AG04449 (cell line): Measurements from ENCODE around the gene CREG2.

Source experiments
- CTCF ChIA-PET: fragments of 350-600 bp; formaldehyde crosslinking; extraction: SDS; loops from one replicate; lab custom pipeline; 2021; ENCODE audit warnings: antibody characterized with exemption; lab: Yijun Ruan, JAX
- POLR2A ChIA-PET: fragments of 400-600, 350-600 bp; formaldehyde crosslinking; extraction: SDS; loops from one replicate; lab custom pipeline; 2020; ENCODE audit warnings: antibody characterized with exemption, inconsistent platforms; lab: Yijun Ruan, JAX
- DNase-seq: peaks from one replicate; pipeline ENCODE4 v3.0.0-alpha.2; 2010; ENCODE audit warnings: low read depth, low spot score
- H3K4me3 ChIP-seq: 2 replicates; pipeline ENCODE4 v1.5.1; 2011; ENCODE audit warnings: low read depth, mild to moderate bottlenecking, control low read depth, low read length
- CTCF ChIP-seq: IDR thresholded peaks from one replicate; pipeline ENCODE4 v1.5.1; 2011; ENCODE audit warnings: mild to moderate bottlenecking, moderate library complexity, low read length, control low read depth, inconsistent platforms; ENCODE audit not compliant: insufficient read depth; ENCODE audit errors: missing control alignments

Gene CREG2

GRCh38 chr2:101403745-101404144 lies 16.4 kb upstream of the CREG2 start:
- no peak for TF ChIP-seq CTCF
- no peak for DNase-seq
- ChIA-PET CTCF (interaction anchor here (0.6 to 1.3 kb wide), 3 partner anchors 15 to 480 kb away, joined by 3 to 5 read pairs (median 3); no protein-coding TSS in a partner anchor), POLR2A (no interaction called here)
- no peak overlapping the region for H3K4me3 ChIP-seq

GRCh38 chr2:101402630-101403029 lies 15.3 kb upstream of the CREG2 start:
- TF ChIP-seq CTCF = no peak
- ChIA-PET CTCF (interaction anchor here (0.6 to 1.3 kb wide), 2 partner anchors 16 to 1041 kb away, joined by 3 to 5 read pairs; no protein-coding TSS in a partner anchor), POLR2A (no interaction called here)
- DNase-seq = no peak
- H3K4me3 ChIP-seq = no peak overlapping the region

- no peak for DNase-seq
- TF ChIP-seq CTCF = no peak
- no peak overlapping the region for H3K4me3 ChIP-seq
- ChIA-PET CTCF (interaction anchor here (0.6 kb wide), 1 partner anchor 1042 kb away, joined by 3 read pairs; no protein-coding TSS in a partner anchor), POLR2A (no interaction called here)
Observed at GRCh38 chr2:101401906-101402305, 14.6 kb upstream of the CREG2 start.

- ChIA-PET POLR2A (no interaction called here), CTCF (no interaction called here)
- no peak overlapping the region for H3K4me3 ChIP-seq
- no peak for TF ChIP-seq CTCF
- no peak for DNase-seq
Observed at GRCh38 chr2:101401326-101401665, 14.0 kb upstream of the CREG2 start.

GRCh38 chr2:101400506-101401325 lies 13.4 kb upstream of the CREG2 start:
- ChIA-PET POLR2A (no interaction called here), CTCF (interaction anchor here (1.3 to 3.0 kb wide), 2 partner anchors 13 to 19 kb away, joined by 3 to 11 read pairs; partner anchors contain the start of gene CREG2)

More at GRCh38 chr2:101400506-101401325, 13.4 kb upstream of the CREG2 start:
- no peak for DNase-seq
- no peak for TF ChIP-seq CTCF
- no peak overlapping the region for H3K4me3 ChIP-seq
